Parathyroid adenoma (tissue), 2 donors: ENCODE measurements around the gene ACRBP.
A peak's percentile ranks its signal among the peaks of the same experiment; 100 is the strongest.

Experiments
- H2AFZ ChIP-seq: fragments of 300-600 bp; sonication (generic); one replicate; pipeline ENCODE4 v1.7.0; 2017; ENCODE audit warnings: antibody characterized with exemption, mild to moderate bottlenecking
- H3K27ac ChIP-seq: fragments of 300-600 bp; sonication (generic); one replicate; pipeline ENCODE4 v1.7.0; 2017
- H3K27me3 ChIP-seq: fragments of 300-600 bp; sonication (generic); one replicate; pipeline ENCODE4 v1.7.0; 2017; ENCODE audit warnings: low read length; ENCODE audit not compliant: control insufficient read depth, insufficient read depth
- H3K36me3 ChIP-seq: fragments of 300-600 bp; sonication (generic); one replicate; pipeline ENCODE4 v1.7.0; 2017; ENCODE audit warnings: low read length; ENCODE audit not compliant: control insufficient read depth, insufficient read depth
- H3K4me1 ChIP-seq: fragments of 300-600 bp; sonication (generic); one replicate; pipeline ENCODE4 v1.7.0; 2017; ENCODE audit warnings: control low read depth
- H3K4me2 ChIP-seq: fragments of 300-600 bp; sonication (generic); one replicate; pipeline ENCODE4 v1.7.0; 2017; ENCODE audit warnings: low read length
- H3K4me3 ChIP-seq: fragments of 300-600 bp; sonication (generic); one replicate; pipeline ENCODE4 v1.7.0; 2017; ENCODE audit warnings: low read depth, low read length
- H3K79me2 ChIP-seq: fragments of 300-600 bp; sonication (generic); one replicate; pipeline ENCODE4 v1.7.0; 2017; ENCODE audit warnings: control low read depth
- H3K9ac ChIP-seq: fragments of 300-600 bp; sonication (generic); one replicate; pipeline ENCODE4 v1.7.0; 2017; ENCODE audit warnings: mild to moderate bottlenecking
- H3K9me3 ChIP-seq: fragments of 300-600 bp; sonication (generic); one replicate; pipeline ENCODE4 v1.7.0; 2017; ENCODE audit warnings: low read length; ENCODE audit not compliant: control insufficient read depth
- CTCF ChIP-seq: fragments of 300-600 bp; sonication (generic); IDR thresholded peaks from one replicate; pipeline ENCODE4 v1.7.0; 2017; ENCODE audit warnings: antibody characterized with exemption, mild to moderate bottlenecking
- donor health status: primary hyperparathyroidism.

ACRBP gene

GRCh38 chr12:6692888-6693287 lies 45.7 kb upstream of the ACRBP start:
- no peaks in the 10 kb centered on the region for H3K27me3 ChIP-seq
- H3K79me2 ChIP-seq = peaks cover 2% of the 10 kb centered on the region
- H3K4me1 ChIP-seq = peaks cover 6% of the 10 kb centered on the region
- H3K9ac ChIP-seq = no peak overlapping the region
- H3K36me3 ChIP-seq = no peaks in the 10 kb centered on the region
- no peak for TF ChIP-seq CTCF
- H3K27ac ChIP-seq = no peak overlapping the region
- no peak overlapping the region for H3K4me2 ChIP-seq
- no peak overlapping the region for H2AFZ ChIP-seq
- no peaks in the 10 kb centered on the region for H3K9me3 ChIP-seq
- H3K4me3 ChIP-seq = no peak overlapping the region

GRCh38 chr12:6691473-6691872 lies 44.2 kb upstream of the ACRBP start:
- Histone ChIP-seq H3K4me2 (no peak overlapping the region), H2AFZ (no peak overlapping the region), H3K4me1 (peaks cover 13% of the 10 kb centered on the region), H3K4me3 (no peak overlapping the region), H3K79me2 (peaks cover 3% of the 10 kb centered on the region), H3K27ac (no peak overlapping the region), H3K9me3 (no peaks in the 10 kb centered on the region), H3K27me3 (no peaks in the 10 kb centered on the region), H3K9ac (no peak overlapping the region), H3K36me3 (no peaks in the 10 kb centered on the region)
- no peak for TF ChIP-seq CTCF

GRCh38 chr12:6688999-6689882 lies 42.0 kb upstream of the ACRBP start, which contains the start of gene ZNF384:
Gene ZNF384 (minus strand): TSS chr12:6689375. CDS start chr12:6679520, 9,855 bp downstream.
- Histone ChIP-seq H3K79me2 (peaks cover 14% of the 10 kb centered on the region), H3K9ac (peak within 1 kb of the TSS; percentile 92), H2AFZ (peak within 1 kb of the TSS; percentile 87), H3K4me3 (peak within 1 kb of the TSS; percentile 98), H3K4me1 (peaks cover 13% of the 10 kb centered on the region), H3K27me3 (no peaks in the 10 kb centered on the region), H3K36me3 (no peaks in the 10 kb centered on the region), H3K27ac (peak within 1 kb of the TSS; percentile 98), H3K4me2 (peak within 1 kb of the TSS; percentile 84), H3K9me3 (no peaks in the 10 kb centered on the region)
- no peak for TF ChIP-seq CTCF

- Histone ChIP-seq H3K4me1 (peaks cover 13% of the 10 kb centered on the region), H3K27me3 (no peaks in the 10 kb centered on the region), H2AFZ (peak overlapping the region; percentile 87), H3K9me3 (no peaks in the 10 kb centered on the region), H3K27ac (peak overlapping the region; percentile 98), H3K4me2 (peak overlapping the region; percentile 84), H3K36me3 (no peaks in the 10 kb centered on the region), H3K9ac (peak overlapping the region; percentile 92), H3K4me3 (peak overlapping the region; percentile 98), H3K79me2 (peaks cover 19% of the 10 kb centered on the region)
- TF ChIP-seq CTCF = no peak
Measured at GRCh38 chr12:6688543-6688998, 41.3 kb upstream of the ACRBP start.
